Measurements from ENCODE around the gene ROPN1L.

DNA sequence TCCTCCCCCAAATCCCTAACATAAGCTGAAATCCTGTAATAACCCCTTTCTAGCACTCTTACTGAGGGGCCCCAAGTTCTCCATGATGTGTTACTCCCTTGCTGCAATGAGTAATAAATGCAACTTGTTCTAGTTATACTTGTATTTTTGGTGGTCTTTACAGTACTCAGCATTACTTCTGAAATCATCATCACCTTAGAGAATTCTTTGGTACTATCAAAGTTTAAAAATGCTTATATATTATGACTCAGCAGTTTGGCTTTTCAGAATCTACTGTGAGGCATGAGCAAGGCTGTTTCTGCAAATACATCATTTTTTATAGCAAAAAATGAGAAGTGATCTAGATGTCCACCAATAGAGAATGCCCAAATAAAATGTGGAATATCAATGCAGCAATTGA lies 20.7 kb upstream of the ROPN1L start:
- TF ChIP-seq, protein P1, sequence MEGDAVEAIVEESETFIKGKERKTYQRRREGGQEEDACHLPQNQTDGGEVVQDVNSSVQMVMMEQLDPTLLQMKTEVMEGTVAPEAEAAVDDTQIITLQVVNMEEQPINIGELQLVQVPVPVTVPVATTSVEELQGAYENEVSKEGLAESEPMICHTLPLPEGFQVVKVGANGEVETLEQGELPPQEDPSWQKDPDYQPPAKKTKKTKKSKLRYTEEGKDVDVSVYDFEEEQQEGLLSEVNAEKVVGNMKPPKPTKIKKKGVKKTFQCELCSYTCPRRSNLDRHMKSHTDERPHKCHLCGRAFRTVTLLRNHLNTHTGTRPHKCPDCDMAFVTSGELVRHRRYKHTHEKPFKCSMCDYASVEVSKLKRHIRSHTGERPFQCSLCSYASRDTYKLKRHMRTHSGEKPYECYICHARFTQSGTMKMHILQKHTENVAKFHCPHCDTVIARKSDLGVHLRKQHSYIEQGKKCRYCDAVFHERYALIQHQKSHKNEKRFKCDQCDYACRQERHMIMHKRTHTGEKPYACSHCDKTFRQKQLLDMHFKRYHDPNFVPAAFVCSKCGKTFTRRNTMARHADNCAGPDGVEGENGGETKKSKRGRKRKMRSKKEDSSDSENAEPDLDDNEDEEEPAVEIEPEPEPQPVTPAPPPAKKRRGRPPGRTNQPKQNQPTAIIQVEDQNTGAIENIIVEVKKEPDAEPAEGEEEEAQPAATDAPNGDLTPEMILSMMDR (conservative IDR thresholded peaks at IDR 0.05; ENCODE audit: low read depth, low read length): no peak
- no peak for TF ChIP-seq RCOR1 (IDR thresholded peaks at IDR 0.05; ENCODE audit: insufficient replicate concordance, low read length)
